KMS-11 (cell line): ENCODE measurements around the gene CPD.
"Not testable (repeated sequence)": the region's sequence is repeated elsewhere in the genome, so short reads cannot be mapped to it uniquely, and the experiment has no call there.

Source experiments
- H2AFZ ChIP-seq: fragments of 200-600 bp; sonication (generic); 2 replicates; pipeline ENCODE4 v1.6.1; 2016; ENCODE audit warnings: antibody characterized with exemption, mixed run types, low read depth
- H3K27ac ChIP-seq: fragments of 200-600 bp; sonication (generic); 2 replicates; pipeline ENCODE4 v1.6.1; 2016; ENCODE audit warnings: mild to moderate bottlenecking, mixed run types
- H3K27me3 ChIP-seq: fragments of 200-600 bp; sonication (generic); 2 replicates; pipeline ENCODE4 v1.6.1; 2017; ENCODE audit warnings: mild to moderate bottlenecking, low read depth, mixed run types, moderate library complexity; ENCODE audit not compliant: insufficient read depth
- H3K36me3 ChIP-seq: fragments of 200-600 bp; sonication (generic); 2 replicates; pipeline ENCODE4 v1.6.1; 2017; ENCODE audit warnings: mild to moderate bottlenecking, mixed run types; ENCODE audit not compliant: insufficient read depth
- H3K4me1 ChIP-seq: fragments of 200-600 bp; sonication (generic); 2 replicates; pipeline ENCODE4 v1.6.1; 2016; ENCODE audit warnings: mild to moderate bottlenecking, low read depth, mixed run types; ENCODE audit not compliant: poor library complexity, severe bottlenecking
- H3K4me2 ChIP-seq: fragments of 200-600 bp; sonication (generic); 2 replicates; pipeline ENCODE4 v1.7.0; 2016; ENCODE audit warnings: mild to moderate bottlenecking, mixed run types
- H3K4me3 ChIP-seq: fragments of 200-600 bp; sonication (generic); IDR thresholded peaks from 2 replicates; pipeline ENCODE4 v1.6.1; 2017; ENCODE audit warnings: low read depth, low read length, mixed read lengths; ENCODE audit not compliant: insufficient read depth
- H3K79me2 ChIP-seq: fragments of 200-600 bp; sonication (generic); 2 replicates; pipeline ENCODE4 v1.6.1; 2016; ENCODE audit warnings: low read depth, mixed run types; ENCODE audit not compliant: insufficient read depth
- H3K9ac ChIP-seq: fragments of 200-600 bp; sonication (generic); 2 replicates; pipeline ENCODE4 v1.6.1; 2016; ENCODE audit warnings: mild to moderate bottlenecking, mixed run types
- H4K20me1 ChIP-seq: fragments of 200-600 bp; sonication (generic); 2 replicates; pipeline ENCODE4 v1.6.1; 2016; ENCODE audit warnings: mild to moderate bottlenecking, mixed run types; ENCODE audit not compliant: insufficient read depth
- TF ChIP-seq, protein P1 (sequence below): fragments of 200-600 bp; sonication (generic); conservative IDR thresholded peaks from 2 replicates; pipeline ENCODE4 v1.6.1; 2017; ENCODE audit warnings: low read depth, mild to moderate bottlenecking, antibody characterized with exemption, low read length, moderate library complexity, mixed read lengths

The CPD gene

GRCh38 chr17:30449480-30449879 is 70.8 kb downstream of the CPD start:
- H3K9ac ChIP-seq: no peak overlapping the region
- no peak overlapping the region for H3K27ac ChIP-seq
- no peaks in the 10 kb centered on the region for H4K20me1 ChIP-seq
- H3K79me2 ChIP-seq: no peaks in the 10 kb centered on the region
- TF ChIP-seq, protein P1, sequence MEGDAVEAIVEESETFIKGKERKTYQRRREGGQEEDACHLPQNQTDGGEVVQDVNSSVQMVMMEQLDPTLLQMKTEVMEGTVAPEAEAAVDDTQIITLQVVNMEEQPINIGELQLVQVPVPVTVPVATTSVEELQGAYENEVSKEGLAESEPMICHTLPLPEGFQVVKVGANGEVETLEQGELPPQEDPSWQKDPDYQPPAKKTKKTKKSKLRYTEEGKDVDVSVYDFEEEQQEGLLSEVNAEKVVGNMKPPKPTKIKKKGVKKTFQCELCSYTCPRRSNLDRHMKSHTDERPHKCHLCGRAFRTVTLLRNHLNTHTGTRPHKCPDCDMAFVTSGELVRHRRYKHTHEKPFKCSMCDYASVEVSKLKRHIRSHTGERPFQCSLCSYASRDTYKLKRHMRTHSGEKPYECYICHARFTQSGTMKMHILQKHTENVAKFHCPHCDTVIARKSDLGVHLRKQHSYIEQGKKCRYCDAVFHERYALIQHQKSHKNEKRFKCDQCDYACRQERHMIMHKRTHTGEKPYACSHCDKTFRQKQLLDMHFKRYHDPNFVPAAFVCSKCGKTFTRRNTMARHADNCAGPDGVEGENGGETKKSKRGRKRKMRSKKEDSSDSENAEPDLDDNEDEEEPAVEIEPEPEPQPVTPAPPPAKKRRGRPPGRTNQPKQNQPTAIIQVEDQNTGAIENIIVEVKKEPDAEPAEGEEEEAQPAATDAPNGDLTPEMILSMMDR: no peak
- H2AFZ ChIP-seq: no peak overlapping the region
- no peaks in the 10 kb centered on the region for H3K4me1 ChIP-seq
- no peaks in the 10 kb centered on the region for H3K27me3 ChIP-seq
- H3K4me3 ChIP-seq: no peak overlapping the region
- no peaks in the 10 kb centered on the region for H3K36me3 ChIP-seq
- H3K4me2 ChIP-seq: no peak overlapping the region

- Histone ChIP-seq H3K36me3 (no peaks in the 10 kb centered on the region), H3K4me3 (no peak overlapping the region), H3K4me2 (no peak overlapping the region), H2AFZ (no peak overlapping the region), H3K4me1 (no peaks in the 10 kb centered on the region), H3K9ac (no peak overlapping the region), H4K20me1 (no peaks in the 10 kb centered on the region), H3K27ac (no peak overlapping the region), H3K79me2 (no peaks in the 10 kb centered on the region), H3K27me3 (no peaks in the 10 kb centered on the region)
- TF ChIP-seq, protein P1: no peak
These were observed 71.6 kb downstream of the CPD start for GRCh38 chr17:30450125-30451027.

DNA sequence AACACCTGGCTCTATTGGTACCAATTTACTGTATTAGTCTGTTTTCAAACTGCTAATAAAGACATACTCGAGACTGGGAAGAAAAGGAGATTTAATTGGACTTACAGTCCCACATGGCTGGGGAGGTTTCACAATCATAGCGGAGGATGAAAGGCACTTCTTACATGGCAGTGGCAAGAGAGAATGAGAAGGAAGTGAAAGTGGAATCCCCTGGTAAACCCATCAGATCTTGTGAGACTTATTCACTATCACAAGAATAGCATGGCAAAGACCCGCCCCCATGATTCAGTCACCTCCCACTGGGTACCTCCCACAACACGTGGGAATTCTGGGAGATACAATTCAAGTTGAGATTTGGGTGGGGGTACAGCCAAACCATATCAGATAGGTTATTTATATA is 75.9 kb downstream of the CPD start:
- Histone ChIP-seq H4K20me1 (no peaks in the 10 kb centered on the region), H3K4me2 (no peak overlapping the region), H3K9ac (no peak overlapping the region), H3K4me1 (no peaks in the 10 kb centered on the region), H3K27ac (no peak overlapping the region), H3K36me3 (no peaks in the 10 kb centered on the region), H3K4me3 (no peak overlapping the region), H3K27me3 (no peaks in the 10 kb centered on the region), H3K79me2 (no peaks in the 10 kb centered on the region), H2AFZ (no peak overlapping the region)
- TF ChIP-seq, protein P1: no peak

DNA sequence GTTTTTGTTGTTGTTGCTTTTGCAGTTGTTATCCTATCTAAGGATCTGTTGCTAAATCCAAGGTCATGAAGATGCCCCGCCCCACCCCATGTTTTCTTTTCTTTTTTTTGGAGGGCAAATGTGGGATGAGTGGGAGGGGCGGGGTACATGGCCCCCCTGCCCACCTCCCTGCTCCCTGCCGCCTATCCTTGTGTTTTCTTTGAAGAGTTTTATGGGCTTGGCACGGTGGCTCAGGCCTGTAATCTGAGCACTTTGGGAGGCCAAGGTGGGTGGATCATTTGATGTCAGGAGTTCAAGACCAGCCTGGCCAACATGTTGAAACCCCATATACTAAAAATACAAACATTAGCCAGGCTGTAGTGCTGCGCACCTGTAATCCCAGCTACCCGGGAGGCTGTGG is 79.6 kb downstream of the CPD start:
- no peak overlapping the region for H2AFZ ChIP-seq
- TF ChIP-seq, protein P1: no peak
- H3K79me2 ChIP-seq: no peaks in the 10 kb centered on the region
- no peaks in the 10 kb centered on the region for H3K27me3 ChIP-seq
- H3K4me2 ChIP-seq: no peak overlapping the region
- H4K20me1 ChIP-seq: no peaks in the 10 kb centered on the region
- H3K36me3 ChIP-seq: no peaks in the 10 kb centered on the region
- H3K9ac ChIP-seq: no peak overlapping the region
- H3K4me3 ChIP-seq: no peak overlapping the region
- H3K27ac ChIP-seq: no peak overlapping the region
- no peaks in the 10 kb centered on the region for H3K4me1 ChIP-seq

- not testable (repeated sequence) for H3K79me2 ChIP-seq, H3K36me3 ChIP-seq, H3K9ac ChIP-seq, H3K4me3 ChIP-seq, H4K20me1 ChIP-seq, H2AFZ ChIP-seq, H3K27ac ChIP-seq, H3K27me3 ChIP-seq, H3K4me1 ChIP-seq, H3K4me2 ChIP-seq
These were observed 80.2 kb downstream of the CPD start for GRCh38 chr17:30458797-30459413.
